ENCODE data around the gene AGPS.
"Not testable (repeated sequence)": the region's sequence is repeated elsewhere in the genome, so short reads cannot be mapped to it uniquely, and the experiment has no call there.

Gene AGPS

GRCh38 chr2:177392373-177393202 is at the start of gene AGPS:
Gene AGPS, plus strand, starts transcription at chr2:177392773. Its CDS starts 17 bp downstream, at chr2:177392790.
- Histone ChIP-seq H3K36me3 (ENCODE audit: insufficient read depth, low read length) (no peaks in the 10 kb centered on the region), H3K4me3 (ENCODE audit: low read depth in 1 of 2, low read length in 2 of 2) (peak within 1 kb of the TSS; percentile 77 to 93), H3K4me1 (ENCODE audit: insufficient read depth, low read length) (peaks cover 32% of the 10 kb centered on the region), H3K27me3 (ENCODE audit: control insufficient read depth in 1 of 2, insufficient read depth in 2 of 2, low read length in 2 of 2) (no peaks in the 10 kb centered on the region), H3K9ac (ENCODE audit: low read length) (peak within 1 kb of the TSS; percentile 29), H3K27ac (ENCODE audit: low read depth, low read length) (peak within 1 kb of the TSS; percentile 86), H3K9me3 (ENCODE audit: low read length) (no peaks in the 10 kb centered on the region)

- no peaks in the 10 kb centered on the region for H3K27me3 ChIP-seq (ENCODE audit: control insufficient read depth in 1 of 2, insufficient read depth in 2 of 2, low read length in 2 of 2)
- no peaks in the 10 kb centered on the region for H3K36me3 ChIP-seq (ENCODE audit: insufficient read depth, low read length)
- H3K27ac ChIP-seq (ENCODE audit: low read depth, low read length): no peak overlapping the region
- no peak overlapping the region for H3K4me3 ChIP-seq (ENCODE audit: low read depth in 1 of 2, low read length in 2 of 2)
- H3K9me3 ChIP-seq (ENCODE audit: low read length): no peaks in the 10 kb centered on the region
- H3K4me1 ChIP-seq (ENCODE audit: insufficient read depth, low read length): peaks cover 4% of the 10 kb centered on the region
- no peak overlapping the region for H3K9ac ChIP-seq (ENCODE audit: low read length)
Measured at GRCh38 chr2:177343773-177344172, 48.8 kb upstream of the AGPS start.

- Histone ChIP-seq H3K9me3 (ENCODE audit: low read length) (no peaks in the 10 kb centered on the region), H3K4me1 (ENCODE audit: insufficient read depth, low read length) (peaks cover 4% of the 10 kb centered on the region), H3K9ac (ENCODE audit: low read length) (no peak overlapping the region), H3K27ac (ENCODE audit: low read depth, low read length) (no peak overlapping the region), H3K4me3 (ENCODE audit: low read depth in 1 of 2, low read length in 2 of 2) (no peak overlapping the region), H3K36me3 (ENCODE audit: insufficient read depth, low read length) (no peaks in the 10 kb centered on the region), H3K27me3 (ENCODE audit: control insufficient read depth in 1 of 2, insufficient read depth in 2 of 2, low read length in 2 of 2) (no peaks in the 10 kb centered on the region)
Measured at GRCh38 chr2:177344316-177344715, 48.3 kb upstream of the AGPS start.

GRCh38 chr2:177346192-177346591 is 46.4 kb upstream of the AGPS start:
- Histone ChIP-seq H3K36me3 (ENCODE audit: insufficient read depth, low read length) (no peaks in the 10 kb centered on the region), H3K27me3 (ENCODE audit: control insufficient read depth in 1 of 2, insufficient read depth in 2 of 2, low read length in 2 of 2) (no peaks in the 10 kb centered on the region), H3K4me1 (ENCODE audit: insufficient read depth, low read length) (peaks cover 13% of the 10 kb centered on the region), H3K9ac (ENCODE audit: low read length) (no peak overlapping the region), H3K27ac (ENCODE audit: low read depth, low read length) (no peak overlapping the region), H3K4me3 (ENCODE audit: low read depth in 1 of 2, low read length in 2 of 2) (no peak overlapping the region), H3K9me3 (ENCODE audit: low read length) (no peaks in the 10 kb centered on the region)

GRCh38 chr2:177347570-177347969 is 45.0 kb upstream of the AGPS start:
- H3K27me3 ChIP-seq (ENCODE audit: control insufficient read depth in 1 of 2, insufficient read depth in 2 of 2, low read length in 2 of 2): no peaks in the 10 kb centered on the region
- no peak overlapping the region for H3K27ac ChIP-seq (ENCODE audit: low read depth, low read length)
- H3K36me3 ChIP-seq (ENCODE audit: insufficient read depth, low read length): no peaks in the 10 kb centered on the region
- H3K9ac ChIP-seq (ENCODE audit: low read length): no peak overlapping the region
- no peaks in the 10 kb centered on the region for H3K9me3 ChIP-seq (ENCODE audit: low read length)
- H3K4me1 ChIP-seq (ENCODE audit: insufficient read depth, low read length): peaks cover 22% of the 10 kb centered on the region
- no peak overlapping the region for H3K4me3 ChIP-seq (ENCODE audit: low read depth in 1 of 2, low read length in 2 of 2)

- Histone ChIP-seq H3K9ac (ENCODE audit: low read length) (no peak overlapping the region), H3K27me3 (ENCODE audit: control insufficient read depth in 1 of 2, insufficient read depth in 2 of 2, low read length in 2 of 2) (no peaks in the 10 kb centered on the region), H3K9me3 (ENCODE audit: low read length) (no peaks in the 10 kb centered on the region), H3K4me3 (ENCODE audit: low read depth in 1 of 2, low read length in 2 of 2) (no peak overlapping the region), H3K4me1 (ENCODE audit: insufficient read depth, low read length) (peaks cover 24% of the 10 kb centered on the region), H3K27ac (ENCODE audit: low read depth, low read length) (no peak overlapping the region), H3K36me3 (ENCODE audit: insufficient read depth, low read length) (no peaks in the 10 kb centered on the region)
Measured at GRCh38 chr2:177348118-177348654, 44.4 kb upstream of the AGPS start.

- no peak overlapping the region for H3K9ac ChIP-seq (ENCODE audit: low read length)
- no peaks in the 10 kb centered on the region for H3K9me3 ChIP-seq (ENCODE audit: low read length)
- no peak overlapping the region for H3K4me3 ChIP-seq (ENCODE audit: low read depth in 1 of 2, low read length in 2 of 2)
- no peak overlapping the region for H3K27ac ChIP-seq (ENCODE audit: low read depth, low read length)
- peaks cover 24% of the 10 kb centered on the region for H3K4me1 ChIP-seq (ENCODE audit: insufficient read depth, low read length)
- no peaks in the 10 kb centered on the region for H3K27me3 ChIP-seq (ENCODE audit: control insufficient read depth in 1 of 2, insufficient read depth in 2 of 2, low read length in 2 of 2)
- no peaks in the 10 kb centered on the region for H3K36me3 ChIP-seq (ENCODE audit: insufficient read depth, low read length)
Measured at GRCh38 chr2:177348733-177349693, 43.6 kb upstream of the AGPS start.

GRCh38 chr2:177350624-177351023 is 41.9 kb upstream of the AGPS start:
- H3K9me3 ChIP-seq (ENCODE audit: low read length); H3K27ac ChIP-seq (ENCODE audit: low read depth, low read length); H3K4me3 ChIP-seq (ENCODE audit: low read depth in 1 of 2, low read length in 2 of 2); H3K27me3 ChIP-seq (ENCODE audit: control insufficient read depth in 1 of 2, insufficient read depth in 2 of 2, low read length in 2 of 2); H3K36me3 ChIP-seq (ENCODE audit: insufficient read depth, low read length); H3K9ac ChIP-seq (ENCODE audit: low read length): not testable (repeated sequence)
- H3K4me1 ChIP-seq (ENCODE audit: insufficient read depth, low read length): peaks cover 24% of the 10 kb centered on the region

GRCh38 chr2:177351121-177351520 is 41.5 kb upstream of the AGPS start:
- not testable (repeated sequence) for H3K4me3 ChIP-seq (ENCODE audit: low read depth in 1 of 2, low read length in 2 of 2); H3K9me3 ChIP-seq (ENCODE audit: low read length); H3K36me3 ChIP-seq (ENCODE audit: insufficient read depth, low read length); H3K9ac ChIP-seq (ENCODE audit: low read length); H3K27ac ChIP-seq (ENCODE audit: low read depth, low read length); H3K27me3 ChIP-seq (ENCODE audit: control insufficient read depth in 1 of 2, insufficient read depth in 2 of 2, low read length in 2 of 2)
- peaks cover 24% of the 10 kb centered on the region for H3K4me1 ChIP-seq (ENCODE audit: insufficient read depth, low read length)

- Histone ChIP-seq H3K27ac (ENCODE audit: low read depth, low read length) (no peak overlapping the region), H3K9ac (ENCODE audit: low read length) (no peak overlapping the region), H3K36me3 (ENCODE audit: insufficient read depth, low read length) (no peaks in the 10 kb centered on the region), H3K4me1 (ENCODE audit: insufficient read depth, low read length) (peaks cover 24% of the 10 kb centered on the region), H3K27me3 (ENCODE audit: control insufficient read depth in 1 of 2, insufficient read depth in 2 of 2, low read length in 2 of 2) (no peaks in the 10 kb centered on the region), H3K4me3 (ENCODE audit: low read depth in 1 of 2, low read length in 2 of 2) (no peak overlapping the region), H3K9me3 (ENCODE audit: low read length) (no peaks in the 10 kb centered on the region)
Measured at GRCh38 chr2:177352441-177353186, 40.0 kb upstream of the AGPS start.

- no peaks in the 10 kb centered on the region for H3K36me3 ChIP-seq (ENCODE audit: insufficient read depth, low read length)
- no peak overlapping the region for H3K9ac ChIP-seq (ENCODE audit: low read length)
- no peak overlapping the region for H3K27ac ChIP-seq (ENCODE audit: low read depth, low read length)
- peaks cover 19% of the 10 kb centered on the region for H3K4me1 ChIP-seq (ENCODE audit: insufficient read depth, low read length)
- no peak overlapping the region for H3K4me3 ChIP-seq (ENCODE audit: low read depth in 1 of 2, low read length in 2 of 2)
- no peaks in the 10 kb centered on the region for H3K27me3 ChIP-seq (ENCODE audit: control insufficient read depth in 1 of 2, insufficient read depth in 2 of 2, low read length in 2 of 2)
- H3K9me3 ChIP-seq (ENCODE audit: low read length): no peaks in the 10 kb centered on the region
Measured at GRCh38 chr2:177353187-177353478, 39.4 kb upstream of the AGPS start.
